GM18517 (cell line): ENCODE results near the gene TARS1.
"Not testable (repeated sequence)": the region's sequence is repeated elsewhere in the genome, so short reads cannot be mapped to it uniquely, and the experiment has no call there.

Experiments
- ATAC-seq: cut with Tn5 transposase; IDR thresholded peaks from one replicate; pipeline ENCODE4 v1.9.1; 2021; ENCODE audit warnings: mild to moderate bottlenecking, moderate library complexity; ENCODE audit not compliant: unreplicated experiment

The TARS1 gene

DNA sequence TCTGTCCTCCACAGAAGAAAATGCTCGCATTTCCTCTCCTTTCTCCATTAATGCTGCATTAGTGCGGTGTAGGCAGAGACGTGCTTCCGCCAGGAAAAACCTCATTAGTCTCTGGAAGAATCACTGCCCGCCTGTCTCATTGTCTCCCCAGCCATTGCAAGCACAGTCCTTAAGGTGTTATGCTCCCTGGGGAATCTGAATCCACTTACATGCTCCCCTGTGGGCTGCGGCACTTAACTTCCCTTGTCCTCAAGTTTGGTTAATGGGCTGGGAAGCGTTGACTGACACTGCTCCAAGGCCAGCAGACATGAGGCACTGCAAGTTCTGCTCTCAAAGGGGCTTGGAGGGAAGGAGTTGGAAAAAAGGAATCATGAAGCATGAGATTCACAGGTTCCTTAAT, 41.6 kb downstream of the TARS1 start:
- no peak for ATAC-seq

- no peak for ATAC-seq
These were observed 46.5 kb downstream of the TARS1 start for GRCh38 chr5:33487236-33487635.

DNA sequence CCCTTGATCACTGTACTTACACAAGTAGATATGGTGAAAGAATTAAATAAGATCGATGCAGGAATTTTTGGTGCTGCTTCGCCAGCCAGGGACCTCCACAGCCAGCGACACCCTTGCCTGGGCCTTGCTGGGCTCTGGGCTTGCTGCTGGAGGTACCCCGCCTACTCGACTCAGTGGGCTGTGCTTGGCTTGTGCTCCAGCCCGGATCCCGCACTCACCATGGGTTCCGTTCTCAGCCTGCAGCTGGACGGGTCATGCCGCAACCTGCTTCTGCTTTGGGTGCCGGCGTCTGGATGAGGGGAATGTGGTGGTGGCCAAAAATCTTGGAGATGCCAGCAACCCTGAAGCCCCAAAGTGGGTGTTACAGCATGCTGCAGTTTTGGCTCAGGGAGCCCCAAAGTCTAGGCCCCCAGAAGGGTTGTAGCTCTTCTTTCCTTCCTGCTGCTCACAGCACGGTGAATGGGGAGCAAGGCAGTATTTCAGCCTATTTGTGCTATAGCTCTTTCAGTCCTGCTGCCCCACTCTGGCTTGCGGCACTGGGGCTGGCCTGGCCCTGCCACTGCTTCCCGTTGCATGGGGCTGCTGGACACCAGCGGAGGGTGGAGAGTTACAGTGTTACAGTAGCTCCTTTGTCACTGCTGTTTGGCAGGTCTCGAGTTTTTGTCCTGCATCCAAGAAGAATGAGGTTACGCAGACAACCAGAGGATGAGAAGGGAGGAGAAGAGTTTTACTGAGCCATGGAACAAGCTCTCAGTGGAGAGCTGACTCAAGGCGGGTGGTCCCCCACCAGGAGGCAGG, 48.0 kb downstream of the TARS1 start:
- no peak for ATAC-seq

GRCh38 chr5:33489481-33490067, 48.8 kb downstream of the TARS1 start:
- ATAC-seq = no peak

DNA sequence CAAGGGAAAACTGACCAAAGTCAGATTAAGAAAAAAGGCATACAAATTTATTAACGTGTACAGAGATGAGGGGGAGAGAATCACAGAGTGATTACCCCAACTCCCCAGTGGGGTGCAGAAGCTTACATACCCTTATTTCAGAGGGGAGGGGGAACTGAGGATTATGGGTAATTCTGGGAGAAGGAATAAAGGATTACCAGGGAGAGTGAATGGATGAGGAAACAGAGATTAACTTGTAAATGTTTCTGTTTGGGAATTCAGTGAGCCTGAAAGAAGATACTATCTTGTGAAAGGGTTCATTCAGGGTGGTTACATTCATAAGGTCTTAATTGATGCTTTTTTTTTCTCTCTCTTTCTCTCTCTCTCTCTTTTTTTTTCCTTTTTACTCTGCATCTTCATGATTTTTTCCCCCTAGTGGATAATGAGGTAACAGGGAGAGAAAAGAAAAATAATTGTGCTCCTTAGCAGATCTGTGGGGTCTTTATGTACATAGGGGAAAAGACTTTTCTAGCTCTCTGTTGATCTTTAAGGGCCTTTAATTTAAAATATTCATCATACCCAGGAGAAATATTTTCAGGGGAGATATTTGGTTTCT, 49.4 kb downstream of the TARS1 start:
- no peak for ATAC-seq

DNA sequence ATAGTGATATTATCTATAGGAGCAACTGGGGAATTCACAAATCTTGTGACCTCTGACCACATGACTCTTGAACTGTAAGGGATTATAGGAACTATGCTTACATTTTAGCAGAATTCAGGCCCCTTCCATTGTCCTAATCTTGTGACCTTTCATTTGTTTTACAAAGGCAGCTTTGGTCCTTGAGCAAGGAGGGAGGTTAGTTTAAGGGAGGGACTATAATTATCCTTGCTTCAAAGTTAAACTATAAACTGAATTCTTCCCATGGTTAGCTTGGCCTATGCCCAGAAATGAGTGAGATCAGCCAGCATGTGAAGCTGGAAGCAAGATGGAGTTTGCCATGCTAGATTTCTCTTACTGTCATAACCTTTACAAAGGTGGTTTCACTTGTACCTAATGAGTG, 51.2 kb downstream of the TARS1 start:
- ATAC-seq = no peak

- no peak for ATAC-seq
These were observed 53.7 kb downstream of the TARS1 start for GRCh38 chr5:33494466-33494865.

DNA sequence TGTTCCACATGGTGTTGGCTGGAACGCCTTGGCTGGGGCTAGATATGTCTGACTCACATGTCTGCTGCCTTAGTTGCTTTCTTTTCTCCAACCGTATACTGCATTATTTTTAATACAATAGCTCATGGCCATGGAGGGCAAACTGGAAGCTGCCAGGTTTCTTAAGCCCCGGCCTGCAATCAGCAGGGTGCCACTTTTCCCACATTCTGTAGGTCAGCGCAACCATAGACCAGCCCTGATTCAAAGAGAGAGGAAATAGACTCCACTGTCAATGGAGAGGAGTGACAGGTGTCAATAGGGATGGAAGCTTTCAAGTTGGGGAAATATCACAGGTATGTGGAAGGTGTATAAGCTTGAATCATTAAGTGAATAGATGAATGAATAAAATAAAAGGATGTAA, 60.5 kb downstream of the TARS1 start:
- no peak for ATAC-seq

- no peak for ATAC-seq
These were observed 61.1 kb downstream of the TARS1 start for GRCh38 chr5:33501899-33502298.

- no peak for ATAC-seq
These were observed 63.8 kb downstream of the TARS1 start for GRCh38 chr5:33504570-33504969.

- no peak for ATAC-seq
These were observed 66.7 kb downstream of the TARS1 start for GRCh38 chr5:33507426-33507825.

- no peak for ATAC-seq
These were observed 68.3 kb downstream of the TARS1 start for GRCh38 chr5:33509036-33509435.

- no peak for ATAC-seq
These were observed 72.9 kb downstream of the TARS1 start for GRCh38 chr5:33513462-33514185.

GRCh38 chr5:33515366-33515765, 74.6 kb downstream of the TARS1 start:
- ATAC-seq = not testable (repeated sequence)

GRCh38 chr5:33516421-33516820, 75.7 kb downstream of the TARS1 start:
- no peak for ATAC-seq
